ENCODE measurements around the gene C2CD3.

C2CD3 gene

GRCh38 chr11:74106124-74106523, 64.7 kb downstream of the C2CD3 start:
- in situ Hi-C loops (cut with MboI; ENCODE audit: low pct_unique_long_range_greater_than_20kb, low sequenced_read_pairs, unreplicated experiment): no loop called here
- DNase-seq (ENCODE audit: low spot score): no peak
- TF ChIP-seq CTCF (IDR thresholded peaks at IDR 0.05; ENCODE audit: extremely low read depth, insufficient read depth, missing control alignments): no peak

- DNase-seq (ENCODE audit: low spot score): no peak
- in situ Hi-C loops (cut with MboI; ENCODE audit: low pct_unique_long_range_greater_than_20kb, low sequenced_read_pairs, unreplicated experiment): no loop called here
- TF ChIP-seq CTCF (IDR thresholded peaks at IDR 0.05; ENCODE audit: extremely low read depth, insufficient read depth, missing control alignments): no peak
Measured at GRCh38 chr11:74102321-74102720, 68.5 kb downstream of the C2CD3 start.

GRCh38 chr11:74100735-74101134, 70.1 kb downstream of the C2CD3 start:
- no peak for TF ChIP-seq CTCF (IDR thresholded peaks at IDR 0.05; ENCODE audit: extremely low read depth, insufficient read depth, missing control alignments)
- DNase-seq (ENCODE audit: low spot score): no peak
- in situ Hi-C loops (cut with MboI; ENCODE audit: low pct_unique_long_range_greater_than_20kb, low sequenced_read_pairs, unreplicated experiment): no loop called here

- TF ChIP-seq CTCF (IDR thresholded peaks at IDR 0.05; ENCODE audit: extremely low read depth, insufficient read depth, missing control alignments): no peak
- no peak for DNase-seq (ENCODE audit: low spot score)
- in situ Hi-C loops (cut with MboI; ENCODE audit: low pct_unique_long_range_greater_than_20kb, low sequenced_read_pairs, unreplicated experiment): no loop called here
Measured at GRCh38 chr11:74100231-74100630, 70.6 kb downstream of the C2CD3 start.

GRCh38 chr11:74097686-74098237, 73.0 kb downstream of the C2CD3 start:
- no peak for TF ChIP-seq CTCF (IDR thresholded peaks at IDR 0.05; ENCODE audit: extremely low read depth, insufficient read depth, missing control alignments)
- in situ Hi-C loops (cut with MboI; ENCODE audit: low pct_unique_long_range_greater_than_20kb, low sequenced_read_pairs, unreplicated experiment): no loop called here
- DNase-seq (ENCODE audit: low spot score): no peak

GRCh38 chr11:74094393-74094792, 76.4 kb downstream of the C2CD3 start:
- in situ Hi-C loops (cut with MboI; ENCODE audit: low pct_unique_long_range_greater_than_20kb, low sequenced_read_pairs, unreplicated experiment): no loop called here
- no peak for DNase-seq (ENCODE audit: low spot score)
- no peak for TF ChIP-seq CTCF (IDR thresholded peaks at IDR 0.05; ENCODE audit: extremely low read depth, insufficient read depth, missing control alignments)

- no peak for DNase-seq (ENCODE audit: low spot score)
- TF ChIP-seq CTCF (IDR thresholded peaks at IDR 0.05; ENCODE audit: extremely low read depth, insufficient read depth, missing control alignments): no peak
- in situ Hi-C loops (cut with MboI; ENCODE audit: low pct_unique_long_range_greater_than_20kb, low sequenced_read_pairs, unreplicated experiment): no loop called here
Measured at GRCh38 chr11:74092425-74092824, 78.4 kb downstream of the C2CD3 start.

Data from GM13977 (cell line).